ENCODE measurements around the gene IGHMBP2. TPM values are rescaled to one million over a fixed set of nuclear protein-coding genes. Genes with fewer than 3 reads are reported as not detected.

Gene IGHMBP2
- total and polyA plus RNA-seq, 2 of the 8 experiments (the other 6 are each of a cell fraction or from before 2014, with no cell fraction given) = 8.4 to 17.6 TPM

DNA sequence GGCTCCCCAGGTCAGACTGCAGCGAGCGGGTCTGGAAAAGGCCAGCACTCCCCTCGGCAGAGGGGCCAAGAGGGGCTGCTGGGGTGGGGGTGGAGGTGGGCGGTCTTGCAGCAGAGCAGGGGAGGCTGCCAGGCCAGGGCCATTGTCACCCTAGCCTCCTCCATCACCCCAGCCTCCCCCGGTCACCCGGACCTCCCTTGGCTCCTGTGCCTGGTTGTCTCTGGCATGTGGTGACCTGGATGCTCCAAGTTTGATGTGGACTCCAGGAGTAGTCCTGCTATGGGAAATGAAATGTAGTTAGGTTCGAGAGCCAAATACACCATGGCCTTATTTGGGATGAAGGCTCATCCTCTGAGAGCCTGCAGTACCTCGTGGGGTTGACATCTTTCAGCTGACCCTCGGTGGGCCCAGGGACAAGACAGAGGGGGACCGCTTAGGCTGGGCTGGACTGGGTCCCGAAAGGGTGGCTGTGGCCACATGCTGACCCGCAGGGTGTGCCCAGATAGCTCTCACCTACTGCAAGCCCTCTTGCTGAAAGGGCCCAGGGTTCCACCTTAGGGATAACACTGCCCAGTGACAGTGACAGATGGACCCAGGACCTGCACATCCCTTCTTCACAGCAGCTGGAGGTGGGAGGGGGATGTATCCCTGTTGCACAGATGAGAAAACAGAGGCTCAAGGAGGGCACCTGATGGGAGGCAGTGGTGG lies 53.0 kb downstream of the IGHMBP2 start:
- H3K4me2 ChIP-seq (ENCODE audit: insufficient read depth in 1 of 2, low read depth in 2 of 2, low read length in 2 of 2) = no peak overlapping the region
- H3K79me1 ChIP-seq (ENCODE audit: low read depth, low read length) = no peaks in the 10 kb centered on the region
- no peak overlapping the region for H3K56ac ChIP-seq (replicated peaks; ENCODE audit: insufficient read length, low read depth, low read length)
- no peak overlapping the region for H2BK12ac ChIP-seq (ENCODE audit: low read depth, low read length)
- H2BK20ac ChIP-seq (ENCODE audit: low read length) = no peak overlapping the region
- H4K20me1 ChIP-seq (replicated peaks in 1 of 2; ENCODE audit: control insufficient read depth in 1 of 2, insufficient read depth in 2 of 2, low read length in 2 of 2) = no peaks in the 10 kb centered on the region
- H4K5ac ChIP-seq (ENCODE audit: insufficient read length, low read depth, low read length) = no peak overlapping the region
- no peak overlapping the region for H2AFZ ChIP-seq (ENCODE audit: low read length)
- no peaks in the 10 kb centered on the region for H3K9me3 ChIP-seq (ENCODE audit: insufficient read depth in 2 of 2, low read depth in 1 of 2, low read length in 1 of 2)
- no peak overlapping the region for H2BK5ac ChIP-seq (ENCODE audit: low read depth, low read length)
- CTCF ChIA-PET (ENCODE audit: partially characterized antibody) = interaction anchor here (0.7 to 3.4 kb wide), 18 partner anchors 8 to 661 kb away, joined by 3 to 13 read pairs (median 6); partner anchors contain the start of gene MRGPRF
- H3K9ac ChIP-seq (replicated peaks in 1 of 4; ENCODE audit: extremely low read depth in 1 of 4, low read depth in 3 of 4, low read length in 3 of 4) = no peak overlapping the region
- H3K23ac ChIP-seq (ENCODE audit: insufficient read length) = no peak overlapping the region
- H3K27ac ChIP-seq (ENCODE audit: low read depth, low read length) = no peak overlapping the region; the same call in 1 of the 2 replicates
- 92% methylated on average over 6 of the region's 12 CpGs; no CpG with 5 or more reads in 1 of the 2 experiments for WGBS, 2 experiments (ENCODE audit: extremely low coverage in 1 of 2, insufficient coverage in 1 of 2, insufficient read length in 1 of 2, insufficient replicate concordance in 2 of 2, low coverage in 1 of 2, low lambda C conversion rate in 2 of 2, missing lambda C conversion rate in 1 of 2)
- no peak overlapping the region for H3K4me3 ChIP-seq (ENCODE audit: extremely low read depth in 1 of 4, insufficient read depth in 2 of 4, low read depth in 3 of 4, low read length in 4 of 4)
- H4K8ac ChIP-seq (ENCODE audit: extremely low read depth, insufficient read depth, low read length) = no peak overlapping the region
- no peak overlapping the region for H3K18ac ChIP-seq (ENCODE audit: extremely low read depth, low read length)
- H3K36me3 ChIP-seq (ENCODE audit: control insufficient read depth in 2 of 4, insufficient read depth in 4 of 4, low read length in 3 of 4) = no peaks in the 10 kb centered on the region
- POLR2A ChIA-PET (ENCODE audit: partially characterized antibody) = interaction anchor here (1.1 kb wide), 1 partner anchor 23 kb away, joined by 3 read pairs; no protein-coding TSS in a partner anchor
- no peaks in the 10 kb centered on the region for H3K79me2 ChIP-seq (ENCODE audit: control insufficient read depth in 1 of 2, insufficient read depth in 2 of 2, low read length in 2 of 2)
- no peaks in the 10 kb centered on the region for H3K23me2 ChIP-seq (ENCODE audit: low read depth, low read length)
- H3K14ac ChIP-seq (ENCODE audit: insufficient read length) = no peak overlapping the region
- H3K4me1 ChIP-seq (replicated peaks in 1 of 4; ENCODE audit: control insufficient read depth in 3 of 4, insufficient read depth in 4 of 4, low read length in 3 of 4) = peaks cover 0 to 8% (median 4%) of the 10 kb centered on the region in 4 experiments; a peak in 1 of 7 replicates
- no peak overlapping the region for H2BK120ac ChIP-seq (replicated peaks; ENCODE audit: low read depth, low read length)
- H4K91ac ChIP-seq (replicated peaks; ENCODE audit: insufficient read length, low read length) = no peak overlapping the region
- DNase-seq (ENCODE audit: low read depth in 1 of 2, low spot score in 2 of 2) (no peak), FAIRE-seq (no peak)
- H2AK5ac ChIP-seq (ENCODE audit: low read depth, low read length) = no peak overlapping the region; the same call in 1 of the 2 replicates
- no peak overlapping the region for H2BK15ac ChIP-seq (ENCODE audit: low read length)
- no peaks in the 10 kb centered on the region for H3K27me3 ChIP-seq (replicated peaks in 1 of 4; ENCODE audit: control insufficient read depth in 3 of 4, extremely low read depth in 1 of 4, insufficient read depth in 3 of 4, low read length in 3 of 4)
- TF ChIP-seq TCF12 (IDR thresholded peaks at IDR 0.05; ENCODE audit: low read depth, low read length) (no peak), RBBP5 (IDR thresholded peaks at IDR 0.05; ENCODE audit: borderline replicate concordance, low read depth, low read length) (no peak)
- no peak overlapping the region for H3K4ac ChIP-seq (replicated peaks; ENCODE audit: insufficient read length, low read depth, low read length)

Data from H1 (cell line).